ENCODE results near the gene LDLRAD1. TPM values are rescaled to one million over a fixed set of nuclear protein-coding genes. Genes with fewer than 3 reads are reported as not detected.
"Not testable (repeated sequence)": the region's sequence is repeated elsewhere in the genome, so short reads cannot be mapped to it uniquely, and the experiment has no call there.

LDLRAD1 gene
- total RNA-seq, 1 donor from 2014 or later = not detected

- no peak for TF ChIP-seq CTCF (conservative IDR thresholded peaks at IDR 0.05; ENCODE audit: low read depth, low read length)
- no peak for DNase-seq (ENCODE audit: low read depth)
- no peak overlapping the region for H3K4me3 ChIP-seq (ENCODE audit: low read depth, low read length)
Measured at GRCh38 chr1:54009406-54009805, 8.6 kb downstream of the LDLRAD1 start.

GRCh38 chr1:54008876-54009275 is 9.1 kb downstream of the LDLRAD1 start:
- no peak for TF ChIP-seq CTCF (conservative IDR thresholded peaks at IDR 0.05; ENCODE audit: low read depth, low read length)

GRCh38 chr1:54007613-54008012 is 10.4 kb downstream of the LDLRAD1 start:
- no peak overlapping the region for H3K4me3 ChIP-seq (ENCODE audit: low read depth, low read length)
- no peak for TF ChIP-seq CTCF (conservative IDR thresholded peaks at IDR 0.05; ENCODE audit: low read depth, low read length)
- DNase-seq (ENCODE audit: low read depth) = no peak

More at GRCh38 chr1:54008876-54009275, 9.1 kb downstream of the LDLRAD1 start:
- H3K4me3 ChIP-seq (ENCODE audit: low read depth, low read length) = no peak overlapping the region
- DNase-seq (ENCODE audit: low read depth) = no peak

- no peak for TF ChIP-seq CTCF (conservative IDR thresholded peaks at IDR 0.05; ENCODE audit: low read depth, low read length)
- no peak overlapping the region for H3K4me3 ChIP-seq (ENCODE audit: low read depth, low read length)
- no peak for DNase-seq (ENCODE audit: low read depth)
Measured at GRCh38 chr1:54006508-54006907, 11.5 kb downstream of the LDLRAD1 start.

GRCh38 chr1:54004481-54005049 is 13.4 kb downstream of the LDLRAD1 start:
- no peak for DNase-seq (ENCODE audit: low read depth)
- H3K4me3 ChIP-seq (ENCODE audit: low read depth, low read length) = no peak overlapping the region
- TF ChIP-seq CTCF (conservative IDR thresholded peaks at IDR 0.05; ENCODE audit: low read depth, low read length) = no peak

GRCh38 chr1:54003750-54004480 is 14.1 kb downstream of the LDLRAD1 start:
- not testable (repeated sequence) for H3K4me3 ChIP-seq (ENCODE audit: low read depth, low read length); DNase-seq (ENCODE audit: low read depth)

GRCh38 chr1:54003249-54003646 is 14.7 kb downstream of the LDLRAD1 start:
- H3K4me3 ChIP-seq (ENCODE audit: low read depth, low read length) = no peak overlapping the region
- no peak for DNase-seq (ENCODE audit: low read depth)
- no peak for TF ChIP-seq CTCF (conservative IDR thresholded peaks at IDR 0.05; ENCODE audit: low read depth, low read length)

All from epithelial cell of proximal tubule (primary cell).